ENCODE data around the gene OR10V1.
"Not testable (repeated sequence)": the region's sequence is repeated elsewhere in the genome, so short reads cannot be mapped to it uniquely, and the experiment has no call there.

Gene OR10V1

GRCh38 chr11:59716051-59716450 is 2.4 kb upstream of the OR10V1 start:
- Histone ChIP-seq H3K4me3 (ENCODE audit: low read length in 2 of 2) (no peak overlapping the region), H3K4me1 (ENCODE audit: control insufficient read depth in 2 of 2, insufficient read depth in 2 of 2, low read length in 2 of 2) (no peaks in the 10 kb centered on the region), H3K27me3 (ENCODE audit: control insufficient read depth in 2 of 2, insufficient read depth in 2 of 2, low read length in 2 of 2) (no peaks in the 10 kb centered on the region), H3K9ac (ENCODE audit: low read depth in 1 of 2, low read length in 2 of 2) (no peak overlapping the region), H3K9me3 (ENCODE audit: control insufficient read depth in 2 of 2, low read length in 2 of 2) (no peaks in the 10 kb centered on the region), H3K27ac (ENCODE audit: low read depth in 2 of 2, low read length in 2 of 2) (no peak overlapping the region), H3K36me3 (ENCODE audit: control insufficient read depth in 2 of 2, insufficient read depth in 2 of 2, low read length in 2 of 2) (no peaks in the 10 kb centered on the region)

DNA sequence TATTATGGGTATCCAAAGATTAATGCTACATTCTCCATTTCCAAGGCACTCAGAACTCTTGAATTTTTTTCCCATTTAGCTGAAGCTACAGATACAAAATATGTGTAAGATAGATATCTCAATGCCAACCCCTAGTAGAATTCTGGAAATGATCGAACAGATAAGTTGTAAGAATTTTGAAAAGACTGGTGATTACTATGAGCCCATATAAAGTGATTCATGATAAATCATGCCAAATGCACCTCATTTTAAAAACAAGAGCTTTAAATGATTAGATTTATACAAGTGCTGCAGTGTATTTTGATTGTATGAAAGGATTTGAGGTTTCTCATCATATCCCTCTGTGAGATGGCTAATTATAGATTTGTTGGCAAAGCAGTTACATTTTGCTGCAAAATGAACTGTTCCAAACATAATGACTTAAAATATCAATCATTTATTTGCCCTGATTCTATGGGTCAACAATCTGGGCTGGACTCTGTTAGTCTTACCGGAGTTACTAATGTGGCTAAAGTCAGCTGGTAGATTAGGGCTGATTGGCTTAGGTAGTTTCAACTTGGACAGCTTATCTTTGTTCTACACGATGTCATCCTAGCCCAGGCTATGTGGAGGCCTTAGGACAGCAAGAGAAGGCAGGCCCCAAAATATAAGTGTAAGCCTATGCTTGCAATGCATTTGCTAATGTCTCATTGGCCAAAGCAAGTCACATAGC is 3.4 kb downstream of the OR10V1 start:
- no peak overlapping the region for H3K27ac ChIP-seq (ENCODE audit: low read depth in 2 of 2, low read length in 2 of 2)
- no peak overlapping the region for H3K4me3 ChIP-seq (ENCODE audit: low read length in 2 of 2)
- no peaks in the 10 kb centered on the region for H3K9me3 ChIP-seq (ENCODE audit: control insufficient read depth in 2 of 2, low read length in 2 of 2)
- no peaks in the 10 kb centered on the region for H3K27me3 ChIP-seq (ENCODE audit: control insufficient read depth in 2 of 2, insufficient read depth in 2 of 2, low read length in 2 of 2)
- peaks cover 0 to 4% of the 10 kb centered on the region in 2 donors for H3K4me1 ChIP-seq (ENCODE audit: control insufficient read depth in 2 of 2, insufficient read depth in 2 of 2, low read length in 2 of 2)
- no peaks in the 10 kb centered on the region for H3K36me3 ChIP-seq (ENCODE audit: control insufficient read depth in 2 of 2, insufficient read depth in 2 of 2, low read length in 2 of 2)
- H3K9ac ChIP-seq (ENCODE audit: low read depth in 1 of 2, low read length in 2 of 2): no peak overlapping the region

DNA sequence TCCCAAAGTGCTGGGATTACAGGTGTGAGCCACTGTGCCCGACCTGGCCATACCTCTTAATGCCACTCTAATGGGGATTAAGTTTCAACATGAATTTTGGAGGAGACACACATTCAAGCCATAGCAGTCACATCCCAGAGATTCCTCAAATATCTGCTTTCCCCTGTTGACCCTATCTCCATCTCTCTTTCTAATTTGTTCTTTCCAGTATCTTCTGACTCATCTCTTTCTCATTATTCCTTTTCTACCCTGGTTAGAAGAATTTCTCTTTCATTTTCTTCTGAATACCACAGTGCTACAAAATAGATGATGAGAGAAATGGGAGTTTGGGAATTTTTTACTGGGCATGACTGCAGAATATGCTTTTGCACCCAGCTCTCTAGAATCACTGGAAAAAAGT is 5.1 kb downstream of the OR10V1 start:
- H3K9ac ChIP-seq (ENCODE audit: low read depth in 1 of 2, low read length in 2 of 2): no peak overlapping the region
- peaks cover 0 to 4% of the 10 kb centered on the region in 2 donors for H3K4me1 ChIP-seq (ENCODE audit: control insufficient read depth in 2 of 2, insufficient read depth in 2 of 2, low read length in 2 of 2)
- no peaks in the 10 kb centered on the region for H3K36me3 ChIP-seq (ENCODE audit: control insufficient read depth in 2 of 2, insufficient read depth in 2 of 2, low read length in 2 of 2)
- no peaks in the 10 kb centered on the region for H3K9me3 ChIP-seq (ENCODE audit: control insufficient read depth in 2 of 2, low read length in 2 of 2)
- no peak overlapping the region for H3K27ac ChIP-seq (ENCODE audit: low read depth in 2 of 2, low read length in 2 of 2)
- H3K4me3 ChIP-seq (ENCODE audit: low read length in 2 of 2): no peak overlapping the region
- no peaks in the 10 kb centered on the region for H3K27me3 ChIP-seq (ENCODE audit: control insufficient read depth in 2 of 2, insufficient read depth in 2 of 2, low read length in 2 of 2)

GRCh38 chr11:59707371-59707770 is 6.3 kb downstream of the OR10V1 start:
- Histone ChIP-seq H3K9me3 (ENCODE audit: control insufficient read depth in 2 of 2, low read length in 2 of 2) (no peaks in the 10 kb centered on the region), H3K4me1 (ENCODE audit: control insufficient read depth in 2 of 2, insufficient read depth in 2 of 2, low read length in 2 of 2) (peaks cover 0 to 4% of the 10 kb centered on the region in 2 donors), H3K27me3 (ENCODE audit: control insufficient read depth in 2 of 2, insufficient read depth in 2 of 2, low read length in 2 of 2) (no peaks in the 10 kb centered on the region), H3K9ac (ENCODE audit: low read depth in 1 of 2, low read length in 2 of 2) (no peak overlapping the region), H3K36me3 (ENCODE audit: control insufficient read depth in 2 of 2, insufficient read depth in 2 of 2, low read length in 2 of 2) (no peaks in the 10 kb centered on the region), H3K27ac (ENCODE audit: low read depth in 2 of 2, low read length in 2 of 2) (no peak overlapping the region), H3K4me3 (ENCODE audit: low read length in 2 of 2) (no peak overlapping the region)

GRCh38 chr11:59706518-59707285 is 6.9 kb downstream of the OR10V1 start:
- H3K36me3 ChIP-seq (ENCODE audit: control insufficient read depth in 2 of 2, insufficient read depth in 2 of 2, low read length in 2 of 2): no peaks in the 10 kb centered on the region
- H3K4me1 ChIP-seq (ENCODE audit: control insufficient read depth in 2 of 2, insufficient read depth in 2 of 2, low read length in 2 of 2): peaks cover 0 to 4% of the 10 kb centered on the region in 2 donors
- no peak overlapping the region for H3K9ac ChIP-seq (ENCODE audit: low read depth in 1 of 2, low read length in 2 of 2)
- no peaks in the 10 kb centered on the region for H3K27me3 ChIP-seq (ENCODE audit: control insufficient read depth in 2 of 2, insufficient read depth in 2 of 2, low read length in 2 of 2)
- no peak overlapping the region for H3K27ac ChIP-seq (ENCODE audit: low read depth in 2 of 2, low read length in 2 of 2)
- no peak overlapping the region for H3K4me3 ChIP-seq (ENCODE audit: low read length in 2 of 2)
- no peaks in the 10 kb centered on the region for H3K9me3 ChIP-seq (ENCODE audit: control insufficient read depth in 2 of 2, low read length in 2 of 2)

DNA sequence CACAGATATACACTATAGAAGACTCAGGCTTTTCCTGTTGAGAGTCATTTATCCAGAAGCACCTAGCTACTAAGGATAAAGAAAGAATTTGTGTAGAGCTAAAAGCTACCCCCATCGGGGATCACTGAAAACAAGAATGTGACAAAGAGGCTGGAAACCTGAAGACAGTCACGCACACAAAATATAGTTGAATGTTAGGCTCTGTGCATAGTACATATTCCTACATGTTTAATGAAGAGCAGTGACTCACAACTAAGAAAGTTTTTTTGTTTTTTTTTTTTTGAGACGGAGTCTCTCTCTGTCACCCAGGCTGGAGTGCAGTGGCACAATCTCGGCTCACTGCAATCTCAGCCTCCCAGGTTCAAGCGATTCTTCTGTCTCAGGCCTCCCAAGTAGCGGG is 8.4 kb downstream of the OR10V1 start:
- no peaks in the 10 kb centered on the region for H3K9me3 ChIP-seq (ENCODE audit: control insufficient read depth in 2 of 2, low read length in 2 of 2)
- H3K27ac ChIP-seq (ENCODE audit: low read depth in 2 of 2, low read length in 2 of 2): no peak overlapping the region
- H3K36me3 ChIP-seq (ENCODE audit: control insufficient read depth in 2 of 2, insufficient read depth in 2 of 2, low read length in 2 of 2): no peaks in the 10 kb centered on the region
- no peaks in the 10 kb centered on the region for H3K27me3 ChIP-seq (ENCODE audit: control insufficient read depth in 2 of 2, insufficient read depth in 2 of 2, low read length in 2 of 2)
- H3K9ac ChIP-seq (ENCODE audit: low read depth in 1 of 2, low read length in 2 of 2): no peak overlapping the region
- peaks cover 0 to 4% of the 10 kb centered on the region in 2 donors for H3K4me1 ChIP-seq (ENCODE audit: control insufficient read depth in 2 of 2, insufficient read depth in 2 of 2, low read length in 2 of 2)
- no peak overlapping the region for H3K4me3 ChIP-seq (ENCODE audit: low read length in 2 of 2)

DNA sequence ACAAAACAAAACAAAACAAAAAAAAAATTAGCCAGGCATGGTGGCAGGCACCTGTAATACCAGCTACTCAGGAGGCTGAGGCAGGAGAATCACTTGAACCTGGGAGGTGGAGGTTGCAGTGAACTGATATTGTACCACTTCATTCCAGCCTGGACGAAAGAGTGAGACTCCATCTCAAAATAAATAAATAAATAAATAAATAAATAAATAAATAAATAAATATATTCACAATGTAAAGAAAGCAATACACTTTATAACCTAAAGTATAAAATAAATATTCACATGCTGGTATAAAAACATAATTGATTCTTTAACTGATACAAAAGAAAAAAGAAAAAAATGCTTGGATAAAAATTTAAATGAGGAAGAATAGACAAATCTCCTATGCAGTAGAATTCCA is 10.1 kb downstream of the OR10V1 start:
- not testable (repeated sequence) for H3K4me1 ChIP-seq (ENCODE audit: control insufficient read depth in 2 of 2, insufficient read depth in 2 of 2, low read length in 2 of 2); H3K9ac ChIP-seq (ENCODE audit: low read depth in 1 of 2, low read length in 2 of 2); H3K4me3 ChIP-seq (ENCODE audit: low read length in 2 of 2); H3K27me3 ChIP-seq (ENCODE audit: control insufficient read depth in 2 of 2, insufficient read depth in 2 of 2, low read length in 2 of 2); H3K9me3 ChIP-seq (ENCODE audit: control insufficient read depth in 2 of 2, low read length in 2 of 2); H3K36me3 ChIP-seq (ENCODE audit: control insufficient read depth in 2 of 2, insufficient read depth in 2 of 2, low read length in 2 of 2); H3K27ac ChIP-seq (ENCODE audit: low read depth in 2 of 2, low read length in 2 of 2)

DNA sequence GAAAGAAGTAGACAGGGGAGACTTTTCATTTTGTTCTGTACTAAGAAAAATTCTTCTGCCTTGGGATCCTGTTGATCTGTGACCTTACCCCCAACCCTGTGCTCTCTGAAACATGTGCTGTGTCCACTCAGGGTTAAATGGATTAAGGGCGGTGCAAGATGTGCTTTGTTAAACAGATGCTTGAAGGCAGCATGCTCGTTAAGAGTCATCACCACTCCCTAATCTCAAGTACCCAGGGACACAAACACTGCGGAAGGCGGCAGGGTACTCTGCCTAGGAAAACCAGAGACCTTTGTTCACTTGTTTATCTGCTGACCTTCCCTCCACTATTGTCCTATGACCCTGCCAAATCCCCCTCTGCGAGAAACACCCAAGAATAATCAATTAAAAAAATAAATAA is 13.5 kb downstream of the OR10V1 start:
- H3K27me3 ChIP-seq (ENCODE audit: control insufficient read depth in 2 of 2, insufficient read depth in 2 of 2, low read length in 2 of 2); H3K4me1 ChIP-seq (ENCODE audit: control insufficient read depth in 2 of 2, insufficient read depth in 2 of 2, low read length in 2 of 2); H3K36me3 ChIP-seq (ENCODE audit: control insufficient read depth in 2 of 2, insufficient read depth in 2 of 2, low read length in 2 of 2); H3K9me3 ChIP-seq (ENCODE audit: control insufficient read depth in 2 of 2, low read length in 2 of 2); H3K9ac ChIP-seq (ENCODE audit: low read depth in 1 of 2, low read length in 2 of 2); H3K27ac ChIP-seq (ENCODE audit: low read depth in 2 of 2, low read length in 2 of 2); H3K4me3 ChIP-seq (ENCODE audit: low read length in 2 of 2): not testable (repeated sequence)

GRCh38 chr11:59698506-59698905 is 15.1 kb downstream of the OR10V1 start:
- Histone ChIP-seq H3K36me3 (ENCODE audit: control insufficient read depth in 2 of 2, insufficient read depth in 2 of 2, low read length in 2 of 2) (no peaks in the 10 kb centered on the region), H3K27ac (ENCODE audit: low read depth in 2 of 2, low read length in 2 of 2) (no peak overlapping the region), H3K9me3 (ENCODE audit: control insufficient read depth in 2 of 2, low read length in 2 of 2) (no peaks in the 10 kb centered on the region), H3K4me1 (ENCODE audit: control insufficient read depth in 2 of 2, insufficient read depth in 2 of 2, low read length in 2 of 2) (no peaks in the 10 kb centered on the region), H3K27me3 (ENCODE audit: control insufficient read depth in 2 of 2, insufficient read depth in 2 of 2, low read length in 2 of 2) (no peaks in the 10 kb centered on the region), H3K9ac (ENCODE audit: low read depth in 1 of 2, low read length in 2 of 2) (no peak overlapping the region), H3K4me3 (ENCODE audit: low read length in 2 of 2) (no peak overlapping the region)

DNA sequence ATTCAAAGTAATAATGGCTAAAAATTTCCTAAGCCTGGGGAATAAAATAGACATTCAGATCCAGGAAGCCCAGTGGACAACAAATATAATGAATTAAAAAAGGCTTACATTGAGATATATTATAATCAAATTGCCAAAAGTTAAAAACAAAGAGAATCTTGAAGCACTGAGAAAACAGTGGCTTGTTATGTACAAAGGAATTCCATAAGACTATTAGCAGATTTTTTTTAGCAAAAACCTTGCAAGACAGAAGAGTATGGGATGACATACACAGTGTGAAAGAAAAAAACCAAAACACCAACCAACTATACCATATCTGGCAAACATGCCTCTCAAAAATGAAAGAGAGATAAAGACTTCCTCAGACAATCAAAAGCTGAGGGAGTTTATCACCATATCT is 20.7 kb downstream of the OR10V1 start:
- H3K4me3 ChIP-seq (ENCODE audit: low read length in 2 of 2): no peak overlapping the region
- H3K9ac ChIP-seq (ENCODE audit: low read depth in 1 of 2, low read length in 2 of 2): no peak overlapping the region
- no peak overlapping the region for H3K27ac ChIP-seq (ENCODE audit: low read depth in 2 of 2, low read length in 2 of 2)
- peaks cover 4 to 8% of the 10 kb centered on the region in 2 donors for H3K4me1 ChIP-seq (ENCODE audit: control insufficient read depth in 2 of 2, insufficient read depth in 2 of 2, low read length in 2 of 2)
- no peaks in the 10 kb centered on the region for H3K27me3 ChIP-seq (ENCODE audit: control insufficient read depth in 2 of 2, insufficient read depth in 2 of 2, low read length in 2 of 2)
- peaks cover 3 to 10% of the 10 kb centered on the region in 2 donors for H3K9me3 ChIP-seq (ENCODE audit: control insufficient read depth in 2 of 2, low read length in 2 of 2)
- H3K36me3 ChIP-seq (ENCODE audit: control insufficient read depth in 2 of 2, insufficient read depth in 2 of 2, low read length in 2 of 2): no peaks in the 10 kb centered on the region

All from mucosa of rectum (tissue), 2 donors.